GM18907 (cell line): ENCODE results near the gene NRP2.

Experiments used
- ATAC-seq: cut with Tn5 transposase; IDR thresholded peaks from one replicate; pipeline ENCODE4 v1.9.1; 2021; ENCODE audit warnings: mild to moderate bottlenecking, moderate library complexity; ENCODE audit not compliant: unreplicated experiment

Gene NRP2

DNA sequence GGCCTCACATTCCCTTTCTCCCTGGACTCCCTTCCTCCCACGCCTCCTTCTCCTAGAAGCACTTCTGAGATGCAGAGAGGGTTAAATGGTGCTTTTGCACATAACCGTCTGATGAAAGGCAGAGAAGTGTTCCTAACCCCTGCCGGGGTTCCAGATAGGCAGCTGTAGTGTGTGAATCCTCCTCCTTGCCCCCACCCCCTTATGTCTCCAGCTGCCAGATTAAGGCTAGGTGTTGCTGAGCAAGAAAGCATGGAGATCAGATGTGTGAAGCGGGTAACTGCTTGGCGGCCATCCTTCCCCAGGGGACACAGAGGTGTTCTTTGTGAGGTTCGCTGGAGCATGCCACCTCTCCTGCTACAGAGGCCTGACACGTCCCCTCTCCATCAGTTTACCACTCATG is 88.3 kb downstream of the NRP2 start:
- no peak for ATAC-seq

- no peak for ATAC-seq
Measured at GRCh38 chr2:205771031-205771430, 88.7 kb downstream of the NRP2 start.

- ATAC-seq = no peak
Measured at GRCh38 chr2:205771666-205772065, 89.4 kb downstream of the NRP2 start.

DNA sequence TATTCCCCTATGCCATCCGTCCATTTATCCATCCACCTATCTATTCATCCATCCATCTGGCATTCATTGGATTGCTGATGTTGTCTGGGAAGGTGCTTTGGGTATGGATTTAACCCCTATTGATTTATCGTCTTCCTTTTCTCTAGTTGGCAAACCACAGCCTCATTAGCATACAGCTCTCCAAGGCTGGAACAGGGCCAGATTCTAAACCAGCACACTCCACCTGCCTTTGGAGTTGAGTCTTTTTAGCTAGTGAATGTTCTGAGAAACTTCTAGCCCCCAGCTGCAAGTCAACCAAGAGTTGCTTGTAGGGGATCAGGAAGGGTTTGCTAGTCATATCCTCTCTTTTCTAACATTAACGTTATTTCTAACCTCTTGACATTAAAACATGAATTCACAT is 90.7 kb downstream of the NRP2 start:
- ATAC-seq = no peak

- ATAC-seq = no peak
Measured at GRCh38 chr2:205773989-205774388, 91.7 kb downstream of the NRP2 start.

DNA sequence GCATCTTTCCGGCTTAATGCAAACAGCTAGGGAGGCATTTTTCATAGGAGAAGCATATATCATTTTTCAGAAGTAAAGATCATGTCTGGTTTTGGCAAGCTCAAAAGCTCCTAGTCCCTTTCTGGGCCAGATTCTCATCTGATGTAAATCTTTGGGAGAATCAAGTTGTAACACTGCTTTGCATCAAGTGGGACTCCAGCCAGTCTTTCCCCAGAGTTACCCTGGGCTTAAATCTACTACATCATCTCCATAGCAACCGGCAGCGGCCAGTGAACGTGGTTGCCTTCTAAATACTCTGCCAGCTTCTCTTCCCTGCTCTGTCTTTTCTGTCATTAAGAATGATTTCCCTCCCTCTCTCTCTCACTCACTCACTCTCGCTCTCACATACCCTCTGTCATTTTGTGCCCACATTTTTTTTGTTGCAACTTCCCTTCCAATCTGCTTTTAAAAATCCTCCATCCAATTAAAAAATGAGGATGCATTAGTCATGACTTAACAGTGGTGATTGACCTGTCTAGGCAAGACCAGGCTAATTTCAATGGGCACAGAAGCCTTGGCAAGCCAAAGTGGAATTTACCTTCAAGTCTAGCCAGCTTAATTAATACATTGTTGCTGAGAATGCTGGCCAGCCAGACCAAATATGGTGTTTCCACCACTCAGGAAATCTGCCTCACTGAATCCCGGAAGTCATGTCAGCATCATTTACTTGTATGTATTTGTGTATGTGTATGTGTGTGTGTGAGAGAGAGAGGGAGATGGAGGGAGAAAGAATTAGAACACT is 93.0 kb downstream of the NRP2 start:
- no peak for ATAC-seq

DNA sequence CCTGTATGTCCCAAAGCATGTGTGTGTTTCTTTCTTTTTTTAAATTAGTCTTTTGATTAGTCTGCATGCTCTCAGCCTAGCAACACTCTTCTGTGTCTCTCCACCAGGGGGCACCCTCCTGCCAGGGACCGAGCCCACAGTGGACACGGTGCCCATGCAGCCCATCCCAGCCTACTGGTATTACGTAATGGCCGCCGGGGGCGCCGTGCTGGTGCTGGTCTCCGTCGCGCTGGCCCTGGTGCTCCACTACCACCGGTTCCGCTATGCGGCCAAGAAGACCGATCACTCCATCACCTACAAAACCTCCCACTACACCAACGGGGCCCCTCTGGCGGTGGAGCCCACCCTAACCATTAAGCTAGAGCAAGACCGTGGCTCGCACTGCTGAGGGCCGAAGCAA is 93.8 kb downstream of the NRP2 start:
- no peak for ATAC-seq

- no peak for ATAC-seq
Measured at GRCh38 chr2:205776720-205777119, 94.4 kb downstream of the NRP2 start.

DNA sequence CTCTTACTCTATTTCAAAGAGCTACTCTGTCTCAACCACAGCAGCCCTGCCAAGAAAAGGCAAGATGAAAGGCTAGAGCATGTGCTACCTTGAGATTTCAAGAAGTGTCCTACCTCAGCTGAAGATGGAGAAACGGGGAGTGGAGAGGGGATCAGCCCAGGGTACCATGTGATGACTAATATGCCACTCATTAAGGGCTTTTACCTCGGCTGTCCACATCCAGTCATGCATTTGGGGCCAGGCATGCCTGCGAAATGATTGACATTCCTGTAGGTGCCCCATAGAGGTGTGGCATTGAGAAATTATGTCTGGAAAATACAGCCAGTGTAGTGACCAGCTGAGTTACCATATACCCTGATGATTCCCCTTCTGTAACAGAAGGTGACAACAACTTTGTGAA is 96.1 kb downstream of the NRP2 start:
- no peak for ATAC-seq

DNA sequence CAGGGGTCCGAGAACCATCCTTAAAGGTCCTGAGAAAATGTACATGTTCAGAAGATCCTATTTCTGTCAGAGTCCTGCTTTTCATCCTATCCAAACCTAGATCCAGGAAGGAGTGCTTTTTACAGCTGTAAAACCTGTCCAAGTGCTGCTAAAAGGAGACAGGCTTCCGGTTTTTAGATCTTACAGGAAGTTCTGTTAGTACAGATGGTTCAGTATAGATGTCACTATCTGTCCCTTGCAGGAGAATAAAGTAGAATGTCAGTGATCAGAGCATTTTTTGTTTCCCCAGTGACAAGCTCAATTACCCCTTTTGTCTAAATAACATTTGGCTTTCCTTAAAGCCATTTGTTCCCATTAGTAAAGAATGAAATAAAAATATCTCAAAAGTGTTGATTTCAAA is 98.3 kb downstream of the NRP2 start:
- no peak for ATAC-seq

GRCh38 chr2:205781244-205781931 is 99.1 kb downstream of the NRP2 start:
- ATAC-seq = no peak

GRCh38 chr2:205782941-205783340 is 100.6 kb downstream of the NRP2 start:
- no peak for ATAC-seq

GRCh38 chr2:205783872-205784499 is 101.7 kb downstream of the NRP2 start:
- no peak for ATAC-seq

GRCh38 chr2:205785507-205786260 is 103.4 kb downstream of the NRP2 start:
- no peak for ATAC-seq

- no peak for ATAC-seq
Measured at GRCh38 chr2:205786976-205787375, 104.7 kb downstream of the NRP2 start.

DNA sequence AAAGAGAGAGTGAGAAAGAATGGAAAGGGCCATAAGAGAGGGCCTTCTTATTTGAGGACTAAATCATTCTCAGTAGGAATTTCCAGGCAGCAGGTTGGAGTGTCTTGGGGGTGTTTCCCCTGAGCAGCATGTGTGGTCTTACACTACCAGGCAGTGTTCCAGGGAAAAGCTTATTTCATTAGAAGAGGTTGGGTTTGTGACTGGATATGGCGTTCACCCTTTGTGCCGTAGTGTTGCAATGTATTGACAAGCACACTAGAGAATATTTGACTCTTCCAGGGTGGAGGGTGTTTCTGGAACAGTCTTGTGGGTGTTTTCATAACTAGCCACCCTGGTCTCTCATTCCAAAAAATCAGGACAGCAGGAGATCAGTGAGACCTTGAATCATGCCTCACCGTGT is 105.5 kb downstream of the NRP2 start:
- ATAC-seq = no peak

DNA sequence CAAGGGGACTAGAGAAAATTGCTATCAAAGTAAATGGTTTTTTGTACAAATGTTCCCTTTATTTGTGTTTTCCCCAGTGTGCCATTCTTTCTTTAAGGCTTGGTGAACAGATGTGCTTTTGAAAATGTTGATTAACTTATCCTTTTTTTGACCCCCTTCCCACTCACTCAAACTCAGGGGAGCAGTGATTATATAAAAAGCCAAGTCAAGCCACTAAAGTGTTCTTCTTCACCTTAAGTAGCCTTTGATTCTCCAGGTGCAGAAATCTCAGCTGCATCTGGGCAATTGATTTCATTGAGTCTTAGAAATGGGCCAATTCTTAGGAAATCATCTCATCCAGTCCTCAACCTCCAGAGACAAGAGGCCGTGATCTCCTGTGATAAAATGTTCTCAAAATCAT is 107.6 kb downstream of the NRP2 start:
- ATAC-seq = no peak

GRCh38 chr2:205792908-205793307 is 110.6 kb downstream of the NRP2 start:
- ATAC-seq = no peak

GRCh38 chr2:205796805-205797313 is 114.6 kb downstream of the NRP2 start:
- no peak for ATAC-seq

GRCh38 chr2:205797866-205798265 is 115.6 kb downstream of the NRP2 start:
- ATAC-seq = no peak

DNA sequence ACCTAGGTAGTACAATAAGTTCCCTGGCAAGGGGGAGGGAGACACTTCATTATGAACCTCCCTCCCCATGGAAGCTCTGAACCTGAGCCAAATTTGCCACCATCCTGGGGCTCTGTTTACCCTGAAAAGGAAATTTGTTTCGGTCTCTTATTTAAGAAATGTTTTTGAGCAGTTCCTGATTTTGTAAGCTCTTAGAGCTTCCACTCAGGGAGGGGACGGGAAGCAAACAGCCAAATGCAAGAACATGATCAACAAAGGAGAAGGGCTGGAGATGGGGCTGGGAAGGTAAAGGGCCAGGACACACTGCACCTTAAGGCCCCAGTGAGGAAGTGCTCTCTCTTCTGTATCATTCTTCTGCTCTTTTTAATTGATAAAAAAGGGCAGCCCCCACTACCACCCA is 117.9 kb downstream of the NRP2 start:
- no peak for ATAC-seq
